OCI-LY7 (cell line): ENCODE data around the gene AGBL4. TPM values are rescaled to one million over a fixed set of nuclear protein-coding genes. Genes with fewer than 3 reads are reported as not detected.

Experiments
- BruUV-seq: library from RNA; stranded (reverse); fragments of 400-500 nt; replicated peaks from 2 replicates; lab custom pipeline; 2021; lab: Mats Ljungman, UMichigan
- CTCF ChIA-PET: fragments of 300-600 bp; sonication (Branson Sonifier 250); formaldehyde crosslinking; loops from one replicate; lab custom pipeline; 2022; ENCODE audit warnings: antibody characterized with exemption; ENCODE audit not compliant: unreplicated experiment; lab: Charles Lee
- POLR2A ChIA-PET: fragments of 300-600 bp; sonication (Branson Sonifier 250); formaldehyde crosslinking; loops from one replicate; lab custom pipeline; 2022; ENCODE audit warnings: antibody characterized with exemption; lab: Charles Lee
- DNase-seq: peaks from one replicate; pipeline ENCODE4 v3.0.0-alpha.2; 2015; ENCODE audit warnings: low spot score
- H2AFZ ChIP-seq: fragments of 200-600 bp; sonication (generic), shearing (Covaris generic); 2 replicates; pipeline ENCODE4 v1.6.1; 2014; ENCODE audit warnings: mild to moderate bottlenecking, antibody characterized with exemption, low read length, moderate library complexity
- H3K27ac ChIP-seq: fragments of 200-600 bp; sonication (generic); 2 replicates; pipeline ENCODE4 v1.5.1; 2014; ENCODE audit warnings: mixed run types, low read depth, mild to moderate bottlenecking, moderate library complexity, low read length, inconsistent platforms; ENCODE audit not compliant: poor library complexity, severe bottlenecking
- H3K36me3 ChIP-seq: fragments of 200-600 bp; sonication (generic); 2 replicates; pipeline ENCODE4 v1.6.1; 2014; ENCODE audit warnings: mild to moderate bottlenecking, antibody characterized with exemption, low read length, moderate library complexity, mixed read lengths; ENCODE audit not compliant: insufficient read depth
- H3K4me1 ChIP-seq: fragments of 200-600 bp; sonication (generic); 2 replicates; pipeline ENCODE4 v1.5.1; 2014; ENCODE audit warnings: mild to moderate bottlenecking, low read length; ENCODE audit not compliant: insufficient read depth, poor library complexity, severe bottlenecking
- H3K4me2 ChIP-seq: fragments of 200-600 bp; sonication (generic); 2 replicates; pipeline ENCODE4 v1.6.1; 2014; ENCODE audit warnings: mild to moderate bottlenecking, low read length
- H3K4me3 ChIP-seq: fragments of 200-600 bp; sonication (generic); 2 replicates; pipeline ENCODE4 v1.5.1; 2014; ENCODE audit warnings: mild to moderate bottlenecking, low read depth, low read length; ENCODE audit not compliant: poor library complexity, severe bottlenecking
- H3K79me2 ChIP-seq: fragments of 200-600 bp; sonication (generic); 2 replicates; pipeline ENCODE4 v1.6.1; 2016; ENCODE audit warnings: low read depth, mild to moderate bottlenecking, low read length, moderate library complexity, mixed read lengths; ENCODE audit not compliant: insufficient read depth
- H3K9me2 ChIP-seq: fragments of 200-600 bp; sonication (generic); 2 replicates; pipeline ENCODE4 v1.6.1; 2016; ENCODE audit warnings: mild to moderate bottlenecking, low read length, mixed read lengths; ENCODE audit not compliant: insufficient read depth
- H3K9me3 ChIP-seq: fragments of 200-600 bp; sonication (generic); 2 replicates; pipeline ENCODE4 v1.6.1; 2014; ENCODE audit warnings: mild to moderate bottlenecking, mixed run types, low read length, mixed read lengths
- H4K20me1 ChIP-seq: fragments of 200-600 bp; sonication (generic); 2 replicates; pipeline ENCODE4 v1.6.1; 2014; ENCODE audit warnings: mild to moderate bottlenecking, antibody characterized with exemption, low read length, moderate library complexity, mixed read lengths; ENCODE audit not compliant: insufficient read depth
- CTCF ChIP-seq: fragments of 200-600 bp; sonication (generic); conservative IDR thresholded peaks from 2 replicates; pipeline ENCODE4 v1.5.1; 2014; ENCODE audit warnings: mild to moderate bottlenecking, antibody characterized with exemption, low read length, moderate library complexity, mixed read lengths
- EZH2phosphoT487 ChIP-seq: fragments of 200-600 bp; sonication (generic); IDR thresholded peaks from 2 replicates; pipeline ENCODE4 v1.6.1; 2018; ENCODE audit warnings: low read depth, borderline replicate concordance, mild to moderate bottlenecking, mixed run types, antibody characterized with exemption, low read length, moderate library complexity, mixed read lengths
- intact Hi-C: fragments of 100-400 bp; cut with micrococcal nuclease; formaldehyde crosslinking; loops from one replicate; pipeline ENCODE4 v1.10.0; 2022; ENCODE audit not compliant: unreplicated experiment
- total RNA-seq, 2 experiments: library from RNA; depleted of rRNA in 1 of 2; stranded (reverse); fragments of >200 nt in 1 of 2; shearing (Covaris generic) in 1 of 2; gene quantifications; 2 replicates each; pipeline ENCODE4 v1.2.3, GENCODE V29; 2014 to 2022

The AGBL4 gene
- total RNA-seq, 2 experiments from 2014 or later = not detected

GRCh38 chr1:49171941-49172593 lies 851.7 kb downstream of the AGBL4 start:
- Histone ChIP-seq H3K4me1 (no peaks in the 10 kb centered on the region), H2AFZ (no peak overlapping the region), H4K20me1 (no peaks in the 10 kb centered on the region), H3K36me3 (no peaks in the 10 kb centered on the region), H3K9me3 (no peaks in the 10 kb centered on the region), H3K9me2 (no peaks in the 10 kb centered on the region), H3K27ac (no peak overlapping the region), H3K79me2 (no peaks in the 10 kb centered on the region), H3K4me3 (no peak overlapping the region), H3K4me2 (no peak overlapping the region)
- TF ChIP-seq EZH2phosphoT487 = no peak
- TF ChIP-seq CTCF = no peak
- CTCF ChIA-PET = no interaction called here
- POLR2A ChIA-PET = no interaction called here
- no peak for DNase-seq
- intact Hi-C loops = no loop called here
- BruUV-seq = no TSS peak

- no peak overlapping the region for H3K27ac ChIP-seq
- no peaks in the 10 kb centered on the region for H3K9me3 ChIP-seq
- H3K79me2 ChIP-seq = no peaks in the 10 kb centered on the region
- intact Hi-C loops = no loop called here
- CTCF ChIA-PET = no interaction called here
- H3K36me3 ChIP-seq = no peaks in the 10 kb centered on the region
- H3K9me2 ChIP-seq = no peaks in the 10 kb centered on the region
- H2AFZ ChIP-seq = no peak overlapping the region
- DNase-seq = no peak
- H3K4me2 ChIP-seq = no peak overlapping the region
- TF ChIP-seq CTCF (no peak), EZH2phosphoT487 (no peak)
- no peak overlapping the region for H3K4me3 ChIP-seq
- POLR2A ChIA-PET = interaction anchor here (0.6 kb wide), 1 partner anchor 186 kb away, joined by 3 read pairs; no protein-coding TSS in a partner anchor
- H4K20me1 ChIP-seq = no peaks in the 10 kb centered on the region
- no peaks in the 10 kb centered on the region for H3K4me1 ChIP-seq
- BruUV-seq = no TSS peak
These were observed 857.7 kb downstream of the AGBL4 start for GRCh38 chr1:49166031-49166430.

DNA sequence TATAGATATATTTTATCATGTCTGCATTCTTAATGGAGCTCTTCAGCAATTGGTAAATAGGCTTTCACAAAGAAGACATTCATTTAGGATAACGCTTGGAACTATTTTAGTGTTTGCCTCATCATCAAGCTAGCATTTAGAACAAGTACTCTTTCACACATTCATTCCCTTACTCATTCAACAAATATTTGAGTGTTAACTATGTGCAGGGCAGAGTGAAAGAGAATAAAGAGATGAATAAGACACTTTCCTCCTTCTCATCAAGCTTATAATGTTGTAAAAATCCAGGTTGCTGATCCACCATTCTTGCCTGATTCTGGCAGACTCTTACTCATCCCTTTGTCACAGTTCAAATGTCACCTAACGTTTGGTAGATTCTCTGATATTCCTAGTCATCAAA lies 860.7 kb downstream of the AGBL4 start:
- POLR2A ChIA-PET = no interaction called here
- no peaks in the 10 kb centered on the region for H3K4me1 ChIP-seq
- no peak overlapping the region for H2AFZ ChIP-seq
- H3K9me2 ChIP-seq = no peaks in the 10 kb centered on the region
- intact Hi-C loops = no loop called here
- no peak overlapping the region for H3K27ac ChIP-seq
- no TSS peak for BruUV-seq
- H4K20me1 ChIP-seq = no peaks in the 10 kb centered on the region
- no peaks in the 10 kb centered on the region for H3K79me2 ChIP-seq
- no peaks in the 10 kb centered on the region for H3K9me3 ChIP-seq
- no peak overlapping the region for H3K4me3 ChIP-seq
- DNase-seq = no peak
- H3K4me2 ChIP-seq = no peak overlapping the region
- H3K36me3 ChIP-seq = no peaks in the 10 kb centered on the region
- TF ChIP-seq CTCF (no peak), EZH2phosphoT487 (no peak)
- CTCF ChIA-PET = no interaction called here
